Measurements from ENCODE around the gene CLDN24. TPM values are rescaled to one million over a fixed set of nuclear protein-coding genes. Genes with fewer than 3 reads are reported as not detected.

Gene CLDN24
- total RNA-seq, 1 experiment from 2014 or later = not detected

GRCh38 chr4:183321516-183321915 lies 710 bp downstream of the CLDN24 start:
- no peak overlapping the region for H3K27ac ChIP-seq (ENCODE audit: low read length)
- no TSS peak for BruUV-seq (replicated peaks)
- no peaks in the 10 kb centered on the region for H3K9me3 ChIP-seq (ENCODE audit: control insufficient read depth, insufficient read depth, low read depth, low read length)
- TF ChIP-seq SIN3A (IDR thresholded peaks at IDR 0.05; ENCODE audit: borderline replicate concordance, insufficient read depth, low read depth, low read length) (no peak), POLR2AphosphoS5 (IDR thresholded peaks at IDR 0.05; ENCODE audit: low read depth, low read length) (no peak), TCF7L2 (IDR thresholded peaks at IDR 0.05; ENCODE audit: low read depth, low read length) (no peak), CTCF (IDR thresholded peaks at IDR 0.05) (no peak), REST (IDR thresholded peaks at IDR 0.05; ENCODE audit: insufficient read depth in 1 of 2, low read depth in 2 of 2, low read length in 1 of 2) (no peak)
- H3K4me3 ChIP-seq (ENCODE audit: low read depth in 2 of 2, low read length in 2 of 2) = no peak overlapping the region
- CTCF ChIA-PET = no interaction called here
- H3K27me3 ChIP-seq (ENCODE audit: control insufficient read depth, insufficient read depth, low read length) = no peaks in the 10 kb centered on the region
- POLR2A ChIA-PET = no interaction called here
- intact Hi-C loops (cut with micrococcal nuclease; ENCODE audit: unreplicated experiment) = no loop called here
- no peaks in the 10 kb centered on the region for H3K36me3 ChIP-seq (ENCODE audit: control insufficient read depth, insufficient read depth, low read length)
- H3K4me1 ChIP-seq (ENCODE audit: control insufficient read depth, insufficient read depth, low read length) = no peaks in the 10 kb centered on the region
- DNase-seq (ENCODE audit: low read depth, low spot score) = no peak
- in situ Hi-C loops (cut with HindIII; ENCODE audit: low pct_unique_long_range_greater_than_20kb, low sequenced_read_pairs) = no loop called here
- no peak for ATAC-seq

GRCh38 chr4:183321079-183321478 lies 1.1 kb downstream of the CLDN24 start:
- DNase-seq (ENCODE audit: low read depth, low spot score) (no peak), ATAC-seq (no peak)
- no peak for TF ChIP-seq POLR2AphosphoS5 (IDR thresholded peaks at IDR 0.05; ENCODE audit: low read depth, low read length)
- no peak for TF ChIP-seq CTCF (IDR thresholded peaks at IDR 0.05)
- TF ChIP-seq SIN3A (IDR thresholded peaks at IDR 0.05; ENCODE audit: borderline replicate concordance, insufficient read depth, low read depth, low read length) = no peak
- H3K36me3 ChIP-seq (ENCODE audit: control insufficient read depth, insufficient read depth, low read length) = no peaks in the 10 kb centered on the region
- BruUV-seq (replicated peaks) = no TSS peak
- no peaks in the 10 kb centered on the region for H3K9me3 ChIP-seq (ENCODE audit: control insufficient read depth, insufficient read depth, low read depth, low read length)
- no peaks in the 10 kb centered on the region for H3K27me3 ChIP-seq (ENCODE audit: control insufficient read depth, insufficient read depth, low read length)
- in situ Hi-C loops (cut with HindIII; ENCODE audit: low pct_unique_long_range_greater_than_20kb, low sequenced_read_pairs) = no loop called here
- POLR2A ChIA-PET = no interaction called here
- H3K4me1 ChIP-seq (ENCODE audit: control insufficient read depth, insufficient read depth, low read length) = no peaks in the 10 kb centered on the region
- intact Hi-C loops (cut with micrococcal nuclease; ENCODE audit: unreplicated experiment) = no loop called here
- no peak overlapping the region for H3K27ac ChIP-seq (ENCODE audit: low read length)
- no peak overlapping the region for H3K4me3 ChIP-seq (ENCODE audit: low read depth in 2 of 2, low read length in 2 of 2)
- CTCF ChIA-PET = no interaction called here

Measured in Panc1 (cell line).